Neuronal stem cell (in vitro differentiated cells): Measurements from ENCODE around the gene IL19.
A peak's percentile ranks its signal among the peaks of the same experiment; 100 is the strongest.

Source experiments
- DNase-seq: peaks from one replicate; pipeline ENCODE4 v3.0.0-alpha.2; 2013; ENCODE audit warnings: low spot score
- H2AFZ ChIP-seq: one replicate; pipeline ENCODE4 v1.6.1; 2013; ENCODE audit warnings: mild to moderate bottlenecking, low read length, inconsistent platforms
- H2AK5ac ChIP-seq: 2 replicates; pipeline ENCODE4 v1.6.1; 2013; ENCODE audit warnings: low read depth, mild to moderate bottlenecking, inconsistent platforms, low read length, moderate library complexity, mixed read lengths
- H2BK120ac ChIP-seq: 2 replicates; pipeline ENCODE4 v1.6.1; 2013; ENCODE audit warnings: low read depth, mild to moderate bottlenecking, inconsistent platforms, low read length, moderate library complexity, mixed read lengths
- H2BK12ac ChIP-seq: one replicate; pipeline ENCODE4 v1.6.1; 2013; ENCODE audit warnings: low read length, inconsistent platforms
- H2BK15ac ChIP-seq: 2 replicates; pipeline ENCODE4 v1.6.1; 2013; ENCODE audit warnings: mild to moderate bottlenecking, low read length, inconsistent platforms, mixed read lengths
- H2BK5ac ChIP-seq: one replicate; pipeline ENCODE4 v1.6.1; 2013; ENCODE audit warnings: inconsistent platforms, mild to moderate bottlenecking, low read length, moderate library complexity
- H3K14ac ChIP-seq: one replicate; pipeline ENCODE4 v1.6.1; 2013; ENCODE audit warnings: low read length, inconsistent platforms
- H3K18ac ChIP-seq: 2 replicates; pipeline ENCODE4 v1.6.1; 2013; ENCODE audit warnings: low read length, inconsistent platforms
- H3K23ac ChIP-seq: 2 replicates; pipeline ENCODE4 v1.6.1; 2013; ENCODE audit warnings: low read depth, mild to moderate bottlenecking, mixed read lengths, low read length, inconsistent platforms; ENCODE audit not compliant: poor library complexity
- H3K27ac ChIP-seq: replicated peaks from 3 replicates; pipeline ENCODE4 v1.5.1; 2013; ENCODE audit warnings: low read length, inconsistent platforms
- H3K27me3 ChIP-seq, 3 experiments: 2 replicates each; pipeline ENCODE4 v1.6.1; 2013; ENCODE audit warnings: low read length in 3 of 3, mild to moderate bottlenecking in 2 of 3, inconsistent platforms in 1 of 3, low read depth in 1 of 3, mixed read lengths in 1 of 3, moderate library complexity in 1 of 3; ENCODE audit not compliant: control insufficient read depth in 3 of 3, insufficient read depth in 3 of 3
- H3K36me3 ChIP-seq, 2 donors: replicated peaks in 1 of 2; 2 replicates each; pipeline ENCODE4 v1.6.1; 2013; ENCODE audit warnings: low read length in 2 of 2; ENCODE audit not compliant: control insufficient read depth in 2 of 2, insufficient read depth in 2 of 2
- H3K4ac ChIP-seq: 2 replicates; pipeline ENCODE4 v1.6.1; 2013; ENCODE audit warnings: inconsistent platforms, mild to moderate bottlenecking, low read length, moderate library complexity
- H3K4me1 ChIP-seq, 2 donors: 1 replicate in 1 of 2; 2 replicates in 1 of 2; pipeline ENCODE4 v1.6.1; 2013; ENCODE audit warnings: low read length in 2 of 2, low read depth in 1 of 2; ENCODE audit not compliant: control insufficient read depth in 2 of 2, insufficient read depth in 1 of 2
- H3K4me2 ChIP-seq: one replicate; pipeline ENCODE4 v1.6.1; 2013; ENCODE audit warnings: mild to moderate bottlenecking, low read length, inconsistent platforms; ENCODE audit not compliant: insufficient read depth, poor library complexity, severe bottlenecking
- H3K4me3 ChIP-seq, 2 donors: 2 replicates each; pipeline ENCODE4 v1.5.1; 2013; ENCODE audit warnings: low read length in 2 of 2, mild to moderate bottlenecking in 2 of 2, inconsistent platforms in 1 of 2, moderate library complexity in 1 of 2
- H3K79me1 ChIP-seq: one replicate; pipeline ENCODE4 v1.6.1; 2013; ENCODE audit warnings: low read depth, mild to moderate bottlenecking, inconsistent platforms, low read length, moderate library complexity
- H3K9ac ChIP-seq: one replicate; pipeline ENCODE4 v1.6.1; 2013; ENCODE audit warnings: mild to moderate bottlenecking, low read depth, low read length, inconsistent platforms; ENCODE audit not compliant: poor library complexity
- H3K9me3 ChIP-seq, 2 donors: replicated peaks in 1 of 2; 2 replicates each; pipeline versions ENCODE3 to v1.6.1; 2013; ENCODE audit warnings: low read length in 2 of 2, mild to moderate bottlenecking in 2 of 2, inconsistent platforms in 1 of 2, low read depth in 1 of 2, mixed read lengths in 1 of 2, moderate library complexity in 1 of 2; ENCODE audit not compliant: control insufficient read depth in 2 of 2, insufficient read depth in 1 of 2
- H4K8ac ChIP-seq: one replicate; pipeline ENCODE4 v1.6.1; 2013; ENCODE audit warnings: low read depth, mild to moderate bottlenecking, inconsistent platforms, low read length, moderate library complexity
- H4K91ac ChIP-seq: one replicate; pipeline ENCODE4 v1.6.1; 2013; ENCODE audit warnings: low read length, low read depth, mild to moderate bottlenecking, inconsistent platforms; ENCODE audit not compliant: poor library complexity
- WGBS, 2 donors: extraction: QIAGEN DNeasy Blood & Tissue Kit; methylation state at CpG; one replicate each; pipeline ENCODE4 v1.1.7; 2013; ENCODE audit warnings: missing lambda C conversion rate in 2 of 2, mixed read lengths in 1 of 2; ENCODE audit not compliant: insufficient read length in 2 of 2, insufficient replicate concordance in 1 of 2; ENCODE audit errors: extremely low coverage in 2 of 2; 5-methylcytosine and 5-hydroxymethylcytosine counted together

Gene IL19

DNA sequence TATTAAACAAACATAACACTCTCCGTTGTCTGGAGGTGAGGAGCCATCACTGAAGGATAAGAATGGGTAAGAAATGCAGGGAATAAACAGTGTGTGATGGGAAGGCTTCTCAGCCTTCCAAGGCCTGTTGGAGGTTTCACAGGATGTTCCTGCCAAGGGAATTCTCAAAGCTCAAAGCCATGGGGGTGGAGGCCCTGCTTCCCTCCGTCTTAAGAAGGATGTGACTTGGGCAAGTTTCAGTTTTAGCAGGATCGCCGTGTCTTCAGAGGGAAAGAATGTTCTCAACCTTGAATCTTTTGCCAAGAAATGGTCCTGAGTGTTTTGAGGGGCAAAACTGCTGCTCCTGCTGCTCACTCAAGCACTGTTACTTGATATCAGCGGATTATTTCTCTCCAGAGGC lies 53.2 kb downstream of the IL19 start:
- Histone ChIP-seq H2AK5ac (no peak overlapping the region), H3K9ac (no peak overlapping the region), H3K4me1 (peaks cover 2 to 3% of the 10 kb centered on the region in 2 donors), H2BK5ac (no peak overlapping the region), H2BK120ac (no peak overlapping the region), H3K14ac (no peak overlapping the region), H2BK12ac (no peak overlapping the region), H4K91ac (no peak overlapping the region), H3K27ac (no peak overlapping the region), H3K4me3 (no peak overlapping the region), H3K27me3 (no peaks in the 10 kb centered on the region), H3K4me2 (no peak overlapping the region), H3K18ac (no peak overlapping the region), H2BK15ac (no peak overlapping the region), H3K4ac (no peak overlapping the region), H2AFZ (no peak overlapping the region), H4K8ac (no peak overlapping the region), H3K79me1 (no peaks in the 10 kb centered on the region), H3K23ac (no peak overlapping the region), H3K9me3 (no peaks in the 10 kb centered on the region), H3K36me3 (no peaks in the 10 kb centered on the region)
- DNase-seq: no peak
- no CpG with 5 or more reads among the region's 5 CpGs for WGBS, 2 donors

DNA sequence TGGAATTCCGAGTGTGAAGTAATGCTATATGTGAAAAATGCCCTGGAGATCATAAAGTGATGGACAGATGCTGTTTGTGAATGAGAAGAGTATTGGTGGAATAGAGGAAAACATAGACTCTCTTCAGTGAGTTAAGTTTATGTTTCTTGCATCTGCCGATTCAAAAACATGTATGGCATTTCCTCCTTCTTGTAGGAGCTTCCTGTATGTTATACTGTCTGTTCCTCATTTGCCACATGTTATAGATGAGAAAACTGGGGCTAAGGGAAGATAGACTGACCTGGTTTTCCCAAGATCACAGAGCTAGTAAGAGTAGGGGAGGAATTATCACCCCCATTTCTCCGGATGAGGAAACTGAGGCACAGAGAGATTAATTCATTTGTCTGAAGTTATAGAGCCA lies 53.8 kb downstream of the IL19 start:
- Histone ChIP-seq H2BK15ac (no peak overlapping the region), H3K14ac (no peak overlapping the region), H2BK5ac (no peak overlapping the region), H2BK12ac (no peak overlapping the region), H3K4ac (no peak overlapping the region), H3K4me2 (no peak overlapping the region), H2BK120ac (no peak overlapping the region), H4K8ac (no peak overlapping the region), H3K23ac (no peak overlapping the region), H3K9ac (no peak overlapping the region), H2AK5ac (no peak overlapping the region), H3K79me1 (no peaks in the 10 kb centered on the region), H4K91ac (no peak overlapping the region), H3K27ac (no peak overlapping the region), H3K36me3 (no peaks in the 10 kb centered on the region), H3K18ac (no peak overlapping the region), H3K4me1 (peaks cover 2 to 3% of the 10 kb centered on the region in 2 donors), H3K4me3 (no peak overlapping the region), H2AFZ (no peak overlapping the region), H3K27me3 (no peaks in the 10 kb centered on the region), H3K9me3 (no peaks in the 10 kb centered on the region)
- no peak for DNase-seq
- no CpG with 5 or more reads among the region's 3 CpGs for WGBS, 2 donors

DNA sequence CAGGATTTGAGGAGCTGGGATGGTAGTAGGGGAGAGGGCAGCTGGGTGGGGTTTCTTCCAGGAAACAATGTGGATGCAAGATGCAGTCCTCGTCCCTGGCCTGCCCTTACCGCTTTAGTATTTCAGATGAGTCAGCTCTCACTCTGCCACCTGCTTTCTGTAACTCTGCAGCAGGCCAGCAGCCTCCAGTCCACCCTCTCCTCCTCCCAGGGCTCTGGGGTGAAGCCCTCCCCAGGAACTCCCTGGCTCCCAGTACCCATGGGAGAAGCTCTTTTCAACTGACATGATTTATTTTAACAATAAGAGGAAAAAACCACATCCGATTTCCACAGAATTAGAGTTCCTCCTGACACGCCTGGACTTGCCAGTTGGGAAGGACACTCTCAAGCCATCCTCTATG lies 55.8 kb downstream of the IL19 start:
- Histone ChIP-seq H2AFZ (peak overlapping the region; percentile 58), H3K4ac (no peak overlapping the region)
- no peak for DNase-seq

DNA sequence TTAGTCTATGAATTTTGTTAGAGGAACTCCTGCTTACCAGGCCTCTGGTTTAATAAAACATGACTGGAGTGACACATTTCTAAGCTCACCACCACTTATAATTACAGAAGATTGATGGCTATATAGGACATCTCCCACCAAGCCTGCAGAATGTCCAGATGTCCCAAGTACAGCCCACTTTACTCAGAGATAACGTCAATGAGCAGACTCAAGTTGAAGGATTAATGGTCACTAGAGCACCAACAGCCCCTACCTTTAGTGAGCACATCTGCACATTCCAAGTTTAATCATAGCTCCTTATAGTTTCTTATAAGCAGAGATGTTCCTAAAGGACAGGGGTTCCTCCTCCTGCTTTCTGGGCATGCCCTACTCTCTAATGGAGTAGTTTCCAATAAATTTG lies 57.5 kb downstream of the IL19 start:
- Histone ChIP-seq H3K4me3 (no peak overlapping the region), H3K18ac (no peak overlapping the region), H2BK120ac (no peak overlapping the region), H3K23ac (no peak overlapping the region), H3K9me3 (no peaks in the 10 kb centered on the region), H3K27ac (no peak overlapping the region), H3K14ac (no peak overlapping the region), H2BK5ac (no peak overlapping the region), H3K9ac (no peak overlapping the region), H4K91ac (no peak overlapping the region), H3K36me3 (no peaks in the 10 kb centered on the region), H2BK12ac (no peak overlapping the region), H3K4me1 (peaks cover 2 to 3% of the 10 kb centered on the region in 2 donors), H3K79me1 (no peaks in the 10 kb centered on the region), H2BK15ac (no peak overlapping the region), H3K4me2 (no peak overlapping the region), H2AK5ac (no peak overlapping the region), H3K4ac (no peak overlapping the region), H3K27me3 (peaks cover 0 to 5% (median 0%) of the 10 kb centered on the region in 3 experiments), H4K8ac (no peak overlapping the region), H2AFZ (no peak overlapping the region)
- DNase-seq: no peak
- WGBS, 2 donors: no CpG with 5 or more reads among the region's 1 CpG

More for the DNA sequence above, 55.8 kb downstream of the IL19 start:
- peaks cover 2 to 3% of the 10 kb centered on the region in 2 donors for H3K4me1 ChIP-seq
- no peak overlapping the region for H3K27ac ChIP-seq
- H3K36me3 ChIP-seq: no peaks in the 10 kb centered on the region
- H4K8ac ChIP-seq: no peak overlapping the region
- peak overlapping the region; percentile 65 for H3K23ac ChIP-seq
- H3K27me3 ChIP-seq: no peaks in the 10 kb centered on the region
- no peak overlapping the region for H2BK5ac ChIP-seq
- no peak overlapping the region for H2BK15ac ChIP-seq
- H3K4me3 ChIP-seq: no peak overlapping the region
- H2BK120ac ChIP-seq: no peak overlapping the region
- no peak overlapping the region for H4K91ac ChIP-seq
- H3K14ac ChIP-seq: no peak overlapping the region
- H3K9ac ChIP-seq: no peak overlapping the region
- H3K18ac ChIP-seq: no peak overlapping the region
- H3K79me1 ChIP-seq: no peaks in the 10 kb centered on the region
- H2AK5ac ChIP-seq: no peak overlapping the region
- H3K4me2 ChIP-seq: no peak overlapping the region
- no CpG with 5 or more reads among the region's 4 CpGs for WGBS, 2 donors
- no peak overlapping the region for H2BK12ac ChIP-seq
- H3K9me3 ChIP-seq: no peaks in the 10 kb centered on the region
